AG08396 (cell line): ENCODE results near the gene MFSD2B.
"Not testable (repeated sequence)": the region's sequence is repeated elsewhere in the genome, so short reads cannot be mapped to it uniquely, and the experiment has no call there.

ENCODE experiments used
- DNase-seq: peaks from one replicate; pipeline ENCODE4 v3.0.0; 2012; ENCODE audit warnings: low spot score, mixed read lengths

MFSD2B gene

DNA sequence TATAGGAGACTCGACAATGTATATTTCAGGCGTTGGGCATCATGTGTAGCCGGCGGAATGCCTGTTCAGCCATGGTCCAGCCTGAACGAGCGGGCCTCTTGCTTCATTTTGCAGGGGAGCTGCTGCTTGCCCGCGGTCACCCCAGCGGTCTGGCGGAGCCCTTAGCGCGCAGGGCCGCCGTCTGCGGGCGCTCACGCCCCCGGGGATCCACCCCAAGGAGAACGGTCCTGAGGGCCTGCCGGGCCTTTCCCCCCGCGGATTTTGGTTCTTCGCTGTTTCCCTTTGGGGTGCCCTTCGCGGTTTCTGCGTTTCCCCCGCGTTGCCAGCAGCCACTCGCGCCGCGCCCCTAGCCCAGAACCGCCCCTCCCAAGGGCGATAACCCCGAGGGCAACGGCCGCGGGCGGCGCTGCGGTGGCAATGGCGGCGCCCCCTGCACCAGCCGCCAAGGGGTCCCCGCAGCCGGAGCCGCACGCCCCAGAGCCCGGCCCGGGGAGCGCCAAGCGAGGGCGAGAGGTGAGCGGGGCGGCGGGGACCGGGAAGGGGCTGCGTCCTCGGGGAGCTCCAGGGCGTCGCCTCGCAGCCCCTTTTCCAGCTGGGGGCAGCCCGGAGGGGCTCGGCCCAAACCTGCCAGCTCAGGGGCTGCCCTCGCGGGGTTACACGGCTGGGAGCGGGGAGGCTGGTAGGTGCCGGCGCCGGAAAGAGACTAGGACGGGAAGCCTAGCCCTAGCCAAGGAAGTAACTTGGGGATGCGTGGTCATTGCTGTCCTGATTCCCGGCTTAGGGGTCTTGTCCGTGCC is at the start of gene MFSD2B:
MFSD2B (plus strand) TSS at position 406 of the 797 bp plus-strand sequence; CDS start at position 418, 12 bp downstream.
- peak; percentile 66 for DNase-seq

GRCh38 chr2:23967846-23968245 is 42.0 kb upstream of the MFSD2B start:
- no peak for DNase-seq

GRCh38 chr2:23976883-23977282 is 33.0 kb upstream of the MFSD2B start:
- DNase-seq, result no peak

GRCh38 chr2:23988371-23988770 is 21.5 kb upstream of the MFSD2B start:
- DNase-seq, result no peak

- DNase-seq, result no peak
Measured at GRCh38 chr2:23992931-23993330, 17.0 kb upstream of the MFSD2B start.

GRCh38 chr2:23993736-23994269 is 16.1 kb upstream of the MFSD2B start:
- no peak for DNase-seq

DNA sequence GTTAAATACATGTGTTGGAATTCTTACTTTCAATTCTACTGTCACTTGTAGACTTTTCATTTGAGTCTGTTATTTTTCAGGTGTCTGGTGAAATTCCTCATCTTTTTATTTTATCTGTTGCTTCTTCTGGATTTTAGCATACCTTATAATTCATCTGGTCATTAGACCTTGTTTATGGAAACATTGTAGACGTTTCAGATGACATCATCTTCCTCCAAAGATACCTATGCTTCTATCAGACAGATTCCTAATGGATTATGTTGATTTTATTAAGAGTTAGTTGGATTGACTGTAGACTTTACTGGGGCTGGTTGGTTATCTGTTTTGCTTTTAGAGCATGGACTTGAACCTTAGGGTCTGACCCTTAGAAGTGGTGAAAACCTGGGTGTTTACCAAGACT is 15.3 kb upstream of the MFSD2B start:
- no peak for DNase-seq

DNA sequence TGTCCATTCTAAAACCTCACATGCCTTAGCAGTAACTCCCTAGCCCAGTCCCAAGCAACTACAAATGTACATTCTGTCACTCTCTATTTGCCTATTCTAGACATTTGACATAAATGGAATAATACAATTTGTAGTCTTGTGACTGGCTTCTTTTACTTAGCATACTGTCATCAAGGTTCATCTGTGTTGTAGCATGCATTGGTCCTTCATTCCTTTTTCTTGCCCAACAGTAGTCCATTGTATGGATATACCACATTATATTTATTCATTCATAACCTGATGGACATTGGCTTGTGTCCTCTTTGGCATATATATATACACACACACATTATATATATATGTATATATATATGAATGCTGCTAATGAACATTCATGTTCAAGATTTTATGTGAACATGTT is 2.2 kb upstream of the MFSD2B start:
- DNase-seq, result no peak

DNA sequence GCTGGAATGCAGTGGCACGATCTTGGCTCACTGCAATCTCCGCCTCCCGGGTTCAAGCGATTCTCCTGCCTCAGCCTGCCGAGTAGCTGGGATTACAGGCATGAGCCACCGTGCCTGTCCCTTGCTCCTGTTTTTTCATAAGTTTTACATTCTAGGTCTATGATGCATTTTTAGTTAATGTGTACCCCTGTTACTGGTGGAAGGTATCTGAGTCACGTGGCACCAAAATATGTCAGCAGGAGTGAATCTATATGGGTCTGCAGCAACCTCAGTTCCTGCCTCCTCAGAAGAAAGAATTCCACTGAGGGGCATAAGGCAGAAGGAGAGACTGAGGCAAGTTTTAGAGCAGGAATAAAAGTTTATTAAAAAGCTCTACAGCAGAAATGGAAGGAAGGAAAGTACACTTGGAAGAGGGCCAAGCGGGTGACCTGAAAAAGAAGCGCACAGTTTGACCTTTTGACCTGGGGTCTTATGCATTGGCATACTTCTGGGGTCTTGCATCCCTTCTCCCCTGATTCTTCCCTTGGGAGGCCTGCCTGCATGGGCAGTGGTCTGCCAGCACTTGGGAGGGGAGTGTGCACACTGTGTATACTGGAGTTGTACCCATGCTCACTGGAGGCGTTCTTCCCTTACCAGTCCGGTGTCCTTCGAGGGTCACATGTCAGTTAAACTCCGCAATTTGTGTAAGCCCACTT is 1.1 kb upstream of the MFSD2B start:
- no peak for DNase-seq

GRCh38 chr2:24009367-24009679 is 562 bp upstream of the MFSD2B start:
- DNase-seq, result no peak

DNA sequence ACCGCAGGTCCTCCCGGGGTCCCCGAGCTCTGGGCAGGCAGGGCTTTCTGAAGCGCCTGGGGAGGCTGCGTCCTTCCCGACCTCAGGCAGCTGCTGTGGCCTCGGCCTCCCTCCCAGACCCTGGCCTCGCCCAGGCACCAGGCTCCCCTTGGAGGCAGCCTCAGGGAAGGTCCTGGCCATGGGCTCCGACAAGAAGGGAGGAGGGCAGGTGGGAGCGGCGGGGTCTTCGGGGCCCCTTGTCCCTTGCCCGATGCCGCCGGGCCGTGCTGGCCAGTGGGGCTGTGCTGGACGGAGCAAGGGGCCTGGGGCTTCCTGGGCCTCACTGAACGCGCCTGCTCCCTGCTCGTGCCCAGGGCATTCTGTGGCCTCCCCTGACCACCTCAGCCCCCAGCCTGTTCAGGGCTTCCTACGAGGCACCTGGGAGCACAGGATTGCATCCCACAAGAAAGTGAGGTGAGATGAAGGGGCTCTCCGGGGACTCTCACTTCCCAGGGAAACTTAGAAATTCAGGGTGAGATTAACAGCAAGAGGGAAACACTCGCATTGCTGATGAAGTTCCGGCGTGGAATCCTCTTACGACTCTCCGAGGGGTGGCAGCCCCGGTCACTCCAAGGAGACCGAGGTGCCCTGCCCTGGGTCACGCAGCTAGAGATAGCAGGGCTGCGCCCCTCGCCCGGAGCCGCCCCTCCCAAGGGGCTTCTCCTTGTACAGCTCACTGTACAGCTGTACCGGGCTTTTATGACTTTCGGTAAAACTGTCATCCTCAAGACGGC is 778 bp downstream of the MFSD2B start:
- DNase-seq, result no peak

GRCh38 chr2:24011250-24012104 is 1.6 kb downstream of the MFSD2B start:
- no peak for DNase-seq

DNA sequence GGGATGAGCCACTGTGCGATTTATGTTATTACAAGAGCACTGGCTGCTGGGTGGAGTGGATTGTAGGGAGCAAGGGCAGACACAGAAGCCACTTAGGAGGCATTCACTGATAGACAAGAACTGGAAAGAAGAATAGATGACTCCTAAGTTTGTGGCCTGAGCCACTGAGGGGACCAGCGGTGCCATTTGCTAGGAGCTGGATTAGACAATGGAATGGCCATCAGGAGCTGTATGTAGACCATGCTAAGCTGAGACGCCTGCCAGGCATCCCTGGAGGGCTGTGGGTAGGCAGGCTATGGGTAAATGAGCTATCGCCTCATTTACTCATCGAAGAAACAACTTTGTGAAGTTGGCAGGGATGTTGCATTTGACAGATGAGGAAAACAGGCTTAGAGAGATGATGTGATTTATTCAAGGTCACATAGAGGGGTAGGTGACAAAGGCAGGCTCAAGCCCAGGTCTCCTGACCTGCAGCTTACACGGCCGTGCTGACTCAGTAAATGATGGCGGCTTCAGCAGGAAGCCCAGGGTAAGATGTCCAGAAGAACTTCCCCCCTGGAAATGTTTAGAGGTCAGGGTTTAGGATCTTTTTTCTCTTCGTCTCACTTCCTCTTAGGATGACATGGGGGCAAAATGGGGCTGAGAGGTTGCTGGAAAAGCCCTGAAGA is 2.8 kb downstream of the MFSD2B start:
- no peak for DNase-seq

- DNase-seq, result not testable (repeated sequence)
Measured at GRCh38 chr2:24014902-24015301, 5.0 kb downstream of the MFSD2B start.

GRCh38 chr2:24015562-24016375 is 5.9 kb downstream of the MFSD2B start:
- peak; percentile 72 for DNase-seq

DNA sequence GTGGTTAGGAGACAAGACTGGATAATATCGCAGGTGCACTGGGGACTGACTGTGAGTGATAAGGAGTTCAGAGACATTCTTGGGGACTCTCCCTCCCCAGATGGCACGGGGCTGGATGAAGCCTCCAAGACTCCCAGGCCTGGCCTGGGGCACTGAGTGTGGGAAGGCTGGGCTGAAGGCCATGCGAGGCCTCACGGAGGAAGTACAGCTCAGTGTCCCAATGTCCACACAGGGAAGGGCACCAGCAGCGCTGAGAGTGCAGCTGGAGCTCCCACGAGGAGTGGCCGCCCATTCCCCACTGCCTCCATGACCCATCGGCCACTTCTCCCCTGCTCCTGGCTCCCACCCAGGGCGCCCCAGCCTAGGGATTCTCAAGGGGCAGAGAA is 6.5 kb downstream of the MFSD2B start:
- no peak for DNase-seq

GRCh38 chr2:24016853-24017703 is 7.2 kb downstream of the MFSD2B start:
- no peak for DNase-seq

DNA sequence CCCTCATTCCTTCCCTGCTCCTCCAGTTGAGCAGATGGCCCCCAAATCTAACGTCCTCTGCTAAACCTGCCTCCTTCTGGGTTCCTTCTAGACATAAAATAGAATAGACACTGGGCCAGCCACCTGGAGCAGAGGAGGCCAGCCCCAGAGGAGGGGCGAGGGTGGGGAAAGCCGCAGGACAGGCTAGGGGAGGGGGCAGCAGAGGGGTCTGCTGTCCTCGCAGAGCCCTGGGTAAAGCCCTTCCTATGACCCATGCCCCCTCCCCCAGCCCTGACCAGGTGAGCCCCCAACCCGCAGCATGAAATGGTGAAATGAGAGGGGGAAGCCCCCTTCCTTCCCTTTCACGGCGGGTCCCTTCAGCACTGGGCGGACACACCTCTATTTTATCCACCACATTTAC is 7.8 kb downstream of the MFSD2B start:
- DNase-seq, result no peak

- DNase-seq, result no peak
Measured at GRCh38 chr2:24018241-24018640, 8.4 kb downstream of the MFSD2B start.
